ENCODE measurements around the gene KCNIP1. TPM values are rescaled to one million over a fixed set of nuclear protein-coding genes. Genes with fewer than 3 reads are reported as not detected.

The KCNIP1 gene
- total and polyA plus RNA-seq, 2 of the 13 experiments (the other 11 are each of a cell fraction or from before 2014, with no cell fraction given), result not detected

DNA sequence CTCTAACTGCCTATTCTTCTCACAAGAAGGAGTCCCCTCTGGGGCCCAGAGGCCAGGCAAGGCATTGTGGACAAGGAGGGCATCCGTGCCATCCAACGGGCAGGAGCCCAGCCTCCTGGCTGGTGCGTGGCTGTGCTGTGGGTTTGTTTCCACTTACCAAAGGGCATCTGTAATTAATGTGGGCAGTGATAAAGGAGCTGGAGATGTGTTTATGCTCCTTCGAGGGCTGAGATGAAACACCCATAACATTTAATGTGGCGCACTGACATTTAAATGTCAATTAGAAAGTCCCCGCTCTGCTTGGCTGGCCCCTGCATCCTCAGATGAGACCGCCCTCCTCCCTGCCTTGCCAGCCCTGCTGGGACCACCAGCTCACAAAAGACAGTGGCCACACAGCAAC lies 57.1 kb downstream of the KCNIP1 start (continued):
- TF ChIP-seq ZNF770 (CRISPR knock-in tag; IDR thresholded peaks at IDR 0.05), result no peak

GRCh38 chr5:170562166-170562874 lies 58.5 kb downstream of the KCNIP1 start:
- FAIRE-seq (no peak), ATAC-seq (no peak), DNase-seq (ENCODE audit: low spot score) (no peak)
- H3K27ac ChIP-seq (ENCODE audit: extremely low read length, insufficient read depth, low read length), result no peak overlapping the region
- intact Hi-C loops (cut with micrococcal nuclease; ENCODE audit: unreplicated experiment) (no loop called here), in situ Hi-C loops (cut with HindIII; ENCODE audit: extremely low pct_ligation_motif_present, low pct_unique_long_range_greater_than_20kb) (no loop called here)
- BruUV-seq (replicated peaks), result no TSS peak
- H3K4me1 ChIP-seq (ENCODE audit: insufficient read depth, low read length), result no peaks in the 10 kb centered on the region
- H3K79me2 ChIP-seq (ENCODE audit: insufficient read depth, low read length), result no peaks in the 10 kb centered on the region
- H3K9me3 ChIP-seq (ENCODE audit: low read length), result no peaks in the 10 kb centered on the region
- H3K36me3 ChIP-seq (replicated peaks in 1 of 2; ENCODE audit: control insufficient read depth in 1 of 2, insufficient read depth in 2 of 2, low read length in 2 of 2), result no peaks in the 10 kb centered on the region
- H3K27me3 ChIP-seq (ENCODE audit: control insufficient read depth in 1 of 2, insufficient read depth in 2 of 2, low read length in 2 of 2), result peaks cover 0 to 3% of the 10 kb centered on the region in 2 experiments; a peak in 2 of 5 replicates
- no peak overlapping the region for H3K9ac ChIP-seq (ENCODE audit: insufficient read depth, low read depth, low read length)
- no peak overlapping the region for H2AFZ ChIP-seq (ENCODE audit: low read length)
- 0% methylated on average over 4 of the region's 6 CpGs for WGBS (ENCODE audit: low lambda C conversion rate)
- ChIA-PET CTCF (ENCODE audit: low intra/inter-chr PET ratio, low total read pairs) (no interaction called here), POLR2A (no interaction called here)
- H3K4me2 ChIP-seq (ENCODE audit: low read depth, low read length), result no peak overlapping the region
- H3K4me3 ChIP-seq (replicated peaks in 1 of 3; ENCODE audit: insufficient read depth in 1 of 3, low read depth in 2 of 3, low read length in 3 of 3), result no peak overlapping the region
- H4K20me1 ChIP-seq (ENCODE audit: insufficient read depth, low read length), result no peaks in the 10 kb centered on the region
- no peak for TF ChIP-seq ZNF180 (CRISPR knock-in tag; IDR thresholded peaks at IDR 0.05; ENCODE audit: borderline replicate concordance, low read depth)
- no peak for TF ChIP-seq ZNF350 (CRISPR knock-in tag; IDR thresholded peaks at IDR 0.05; ENCODE audit: borderline replicate concordance, low read depth)
- TF ChIP-seq, protein P1, sequence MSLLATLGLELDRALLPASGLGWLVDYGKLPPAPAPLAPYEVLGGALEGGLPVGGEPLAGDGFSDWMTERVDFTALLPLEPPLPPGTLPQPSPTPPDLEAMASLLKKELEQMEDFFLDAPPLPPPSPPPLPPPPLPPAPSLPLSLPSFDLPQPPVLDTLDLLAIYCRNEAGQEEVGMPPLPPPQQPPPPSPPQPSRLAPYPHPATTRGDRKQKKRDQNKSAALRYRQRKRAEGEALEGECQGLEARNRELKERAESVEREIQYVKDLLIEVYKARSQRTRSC (CRISPR knock-in tag; IDR thresholded peaks at IDR 0.05; ENCODE audit: low read depth), result no peak
- TF ChIP-seq ADNP (CRISPR knock-in tag; IDR thresholded peaks at IDR 0.05), result no peak
- no peak for TF ChIP-seq ZBTB46 (CRISPR knock-in tag; IDR thresholded peaks at IDR 0.05; ENCODE audit: borderline replicate concordance)
- no peak for TF ChIP-seq ETV5 (CRISPR knock-in tag; IDR thresholded peaks at IDR 0.05; ENCODE audit: borderline replicate concordance)
- TF ChIP-seq, protein P2, sequence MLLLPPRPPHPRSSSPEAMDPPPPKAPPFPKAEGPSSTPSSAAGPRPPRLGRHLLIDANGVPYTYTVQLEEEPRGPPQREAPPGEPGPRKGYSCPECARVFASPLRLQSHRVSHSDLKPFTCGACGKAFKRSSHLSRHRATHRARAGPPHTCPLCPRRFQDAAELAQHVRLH (CRISPR knock-in tag; IDR thresholded peaks at IDR 0.05; ENCODE audit: borderline replicate concordance, low read depth), result no peak
- TF ChIP-seq, protein P3, sequence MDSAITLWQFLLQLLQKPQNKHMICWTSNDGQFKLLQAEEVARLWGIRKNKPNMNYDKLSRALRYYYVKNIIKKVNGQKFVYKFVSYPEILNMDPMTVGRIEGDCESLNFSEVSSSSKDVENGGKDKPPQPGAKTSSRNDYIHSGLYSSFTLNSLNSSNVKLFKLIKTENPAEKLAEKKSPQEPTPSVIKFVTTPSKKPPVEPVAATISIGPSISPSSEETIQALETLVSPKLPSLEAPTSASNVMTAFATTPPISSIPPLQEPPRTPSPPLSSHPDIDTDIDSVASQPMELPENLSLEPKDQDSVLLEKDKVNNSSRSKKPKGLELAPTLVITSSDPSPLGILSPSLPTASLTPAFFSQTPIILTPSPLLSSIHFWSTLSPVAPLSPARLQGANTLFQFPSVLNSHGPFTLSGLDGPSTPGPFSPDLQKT (CRISPR knock-in tag; IDR thresholded peaks at IDR 0.05; ENCODE audit: borderline replicate concordance), result no peak
- TF ChIP-seq PITX1 (CRISPR knock-in tag; IDR thresholded peaks at IDR 0.05), result no peak
- no peak for TF ChIP-seq ZNF766 (CRISPR knock-in tag; IDR thresholded peaks at IDR 0.05; ENCODE audit: borderline replicate concordance)
- TF ChIP-seq, protein P4, sequence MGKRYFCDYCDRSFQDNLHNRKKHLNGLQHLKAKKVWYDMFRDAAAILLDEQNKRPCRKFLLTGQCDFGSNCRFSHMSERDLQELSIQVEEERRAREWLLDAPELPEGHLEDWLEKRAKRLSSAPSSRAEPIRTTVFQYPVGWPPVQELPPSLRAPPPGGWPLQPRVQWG (CRISPR knock-in tag; IDR thresholded peaks at IDR 0.05; ENCODE audit: borderline replicate concordance, low read depth), result no peak
- TF ChIP-seq SYNCRIP (IDR thresholded peaks at IDR 0.05; ENCODE audit: insufficient read depth, low read depth, low read length), result no peak
- no peak for TF ChIP-seq PTBP1 (IDR thresholded peaks at IDR 0.05; ENCODE audit: low read depth, low read length, poor library complexity, severe bottlenecking)
- TF ChIP-seq BCL6 (CRISPR knock-in tag; IDR thresholded peaks at IDR 0.05), result no peak

Data from HepG2 (cell line).